Epithelial cell of proximal tubule (primary cell): ENCODE measurements around the gene SLC8A1. TPM values are rescaled to one million over a fixed set of nuclear protein-coding genes. Genes with fewer than 3 reads are reported as not detected.

Experiments used
- DNase-seq: peaks from one replicate; pipeline ENCODE4 v3.0.0-alpha.2; 2011; ENCODE audit warnings: low read depth
- H3K4me3 ChIP-seq: 2 replicates; pipeline ENCODE4 v1.5.1; 2011; ENCODE audit warnings: low read depth, mild to moderate bottlenecking, low read length
- CTCF ChIP-seq: conservative IDR thresholded peaks from 2 replicates; pipeline ENCODE4 v1.5.1; 2012; ENCODE audit warnings: low read depth, mild to moderate bottlenecking, low read length
- total RNA-seq: library from RNA; depleted of rRNA; stranded (reverse); fragments of >200 nt; gene quantifications from 2 replicates; pipeline ENCODE4 v1.2.3, GENCODE V29; 2015

Gene SLC8A1
- total RNA-seq, 1 donor from 2014 or later, result 4.8 TPM

DNA sequence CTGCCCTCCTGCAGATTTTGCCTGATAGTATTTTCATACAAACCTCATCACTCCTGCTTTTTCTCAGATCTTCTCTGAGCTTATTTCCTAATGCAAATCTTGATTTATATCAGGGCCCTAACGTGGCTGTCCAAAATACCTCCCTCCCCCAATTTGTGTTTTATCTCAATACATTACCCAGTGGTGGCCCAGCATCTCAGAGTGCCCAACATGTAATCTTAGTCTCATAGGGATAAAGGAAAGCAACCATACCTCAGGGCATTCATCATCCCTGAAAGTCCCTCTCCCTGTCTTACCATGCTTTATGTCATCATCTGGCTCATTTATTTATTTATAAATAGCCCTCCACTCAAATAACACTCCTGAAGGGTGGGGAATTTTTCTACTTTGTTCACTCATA is 135.3 kb downstream of the SLC8A1 start:
- no peak for DNase-seq
- TF ChIP-seq CTCF, result no peak
- no peak overlapping the region for H3K4me3 ChIP-seq

GRCh38 chr2:40315683-40316082 is 136.2 kb downstream of the SLC8A1 start:
- no peak for TF ChIP-seq CTCF
- H3K4me3 ChIP-seq, result no peak overlapping the region
- DNase-seq, result no peak

GRCh38 chr2:40311026-40311425 is 140.9 kb downstream of the SLC8A1 start:
- no peak for DNase-seq
- no peak for TF ChIP-seq CTCF
- H3K4me3 ChIP-seq, result no peak overlapping the region

GRCh38 chr2:40310303-40310702 is 141.6 kb downstream of the SLC8A1 start:
- TF ChIP-seq CTCF, result no peak
- H3K4me3 ChIP-seq, result no peak overlapping the region
- DNase-seq, result no peak

DNA sequence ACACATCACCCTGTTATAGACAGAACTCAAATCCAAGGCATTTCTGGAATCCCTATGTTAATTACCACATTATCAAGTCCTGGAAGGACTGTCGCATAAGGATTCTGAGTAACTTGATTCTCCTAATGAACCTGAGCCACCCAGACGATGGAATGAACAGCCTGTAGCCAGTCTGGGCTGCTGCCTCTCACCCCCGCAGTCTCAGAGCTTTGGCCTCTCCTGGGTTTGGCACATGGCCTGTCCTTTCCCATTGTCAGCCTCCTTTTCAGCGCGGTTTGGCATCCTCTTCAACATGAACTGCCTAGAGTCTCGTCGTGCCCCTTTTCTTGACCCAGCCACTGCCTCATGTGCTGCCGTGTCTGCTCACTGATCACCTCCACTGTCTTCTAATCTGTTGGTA is 147.6 kb downstream of the SLC8A1 start:
- no peak overlapping the region for H3K4me3 ChIP-seq
- no peak for DNase-seq
- no peak for TF ChIP-seq CTCF

DNA sequence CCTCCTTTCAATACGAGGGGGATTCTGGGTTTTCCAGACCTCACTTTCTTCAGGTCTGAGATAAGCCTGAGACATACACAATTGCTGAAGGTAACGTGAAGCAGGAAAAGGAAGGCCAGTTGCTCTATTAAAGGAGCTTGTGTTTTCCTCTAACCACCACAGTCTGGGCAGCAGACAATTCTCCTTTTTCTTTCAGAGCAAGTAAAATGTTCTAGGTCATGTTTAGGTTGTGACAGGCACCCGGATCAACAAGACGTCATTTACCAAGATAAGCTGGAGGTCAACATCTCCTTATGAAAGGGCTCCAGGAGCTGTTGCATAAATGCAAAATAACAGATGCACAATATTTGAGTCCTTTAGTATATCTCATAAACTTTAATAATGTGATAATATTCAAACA is 148.1 kb downstream of the SLC8A1 start:
- no peak overlapping the region for H3K4me3 ChIP-seq
- TF ChIP-seq CTCF, result no peak
- DNase-seq, result no peak

DNA sequence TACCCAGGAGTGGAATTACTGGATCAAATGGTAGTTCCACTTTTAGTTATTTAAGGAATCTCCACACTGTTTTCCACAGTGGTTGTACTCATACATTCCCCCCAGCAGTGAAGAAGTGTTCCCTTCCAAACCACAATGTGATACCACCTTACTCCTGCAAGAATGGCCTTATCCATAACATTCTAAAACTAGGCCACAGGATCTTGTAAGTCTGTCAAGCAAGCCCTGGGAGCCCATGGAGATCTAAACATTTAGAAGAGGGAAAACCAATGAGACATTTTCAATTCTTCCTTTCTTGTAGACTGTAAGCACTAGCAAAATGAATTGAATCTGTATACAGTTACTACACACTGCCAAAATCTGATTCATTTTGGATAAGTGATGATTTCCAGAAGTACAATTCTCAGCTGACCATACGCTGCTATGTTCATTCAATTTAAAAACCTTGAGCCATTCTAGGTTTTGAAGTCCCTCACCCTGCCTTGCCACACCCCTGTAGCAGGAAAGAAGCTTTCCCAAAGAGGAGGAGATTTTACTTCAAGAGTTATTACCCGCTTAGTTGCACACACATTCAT is 149.1 kb downstream of the SLC8A1 start:
- no peak for TF ChIP-seq CTCF
- no peak overlapping the region for H3K4me3 ChIP-seq
- DNase-seq, result no peak
